K562 treated with DMSO at 1 percent for 4 hours (cell line): Measurements from ENCODE around the gene APOM. TPM values are rescaled to one million over a fixed set of nuclear protein-coding genes. Genes with fewer than 3 reads are reported as not detected.

Experiments used
- total RNA-seq: library from RNA; unstranded; fragments of 300-600 nt; gene quantifications from 2 replicates; pipeline ENCODE4 v1.2.3, GENCODE V29; 2022; ENCODE audit not compliant: insufficient read depth

APOM gene
- 8.4 and 11.2 TPM in 2 replicates for total RNA-seq

GRCh38 chr6:31655349-31656237 is at the start of gene APOM:
APOM (plus strand) TSS chr6:31655894; CDS start chr6:31655967, 73 bp downstream.

GRCh38 chr6:31614684-31615578 is 40.8 kb upstream of the APOM start, which contains the start of gene AIF1:
AIF1 (plus strand) TSS chr6:31615234; CDS start chr6:31615330, 96 bp downstream.

GRCh38 chr6:31620586-31621319 is 34.9 kb upstream of the APOM start, which contains the start of gene PRRC2A:
PRRC2A (plus strand) TSS chr6:31620715; CDS start chr6:31622790, 2,075 bp downstream.

GRCh38 chr6:31660381-31661261 is 4.9 kb downstream of the APOM start, which contains the start of gene C6orf47:
C6orf47 (minus strand) TSS chr6:31660778; CDS start chr6:31659947, 831 bp downstream.

DNA sequence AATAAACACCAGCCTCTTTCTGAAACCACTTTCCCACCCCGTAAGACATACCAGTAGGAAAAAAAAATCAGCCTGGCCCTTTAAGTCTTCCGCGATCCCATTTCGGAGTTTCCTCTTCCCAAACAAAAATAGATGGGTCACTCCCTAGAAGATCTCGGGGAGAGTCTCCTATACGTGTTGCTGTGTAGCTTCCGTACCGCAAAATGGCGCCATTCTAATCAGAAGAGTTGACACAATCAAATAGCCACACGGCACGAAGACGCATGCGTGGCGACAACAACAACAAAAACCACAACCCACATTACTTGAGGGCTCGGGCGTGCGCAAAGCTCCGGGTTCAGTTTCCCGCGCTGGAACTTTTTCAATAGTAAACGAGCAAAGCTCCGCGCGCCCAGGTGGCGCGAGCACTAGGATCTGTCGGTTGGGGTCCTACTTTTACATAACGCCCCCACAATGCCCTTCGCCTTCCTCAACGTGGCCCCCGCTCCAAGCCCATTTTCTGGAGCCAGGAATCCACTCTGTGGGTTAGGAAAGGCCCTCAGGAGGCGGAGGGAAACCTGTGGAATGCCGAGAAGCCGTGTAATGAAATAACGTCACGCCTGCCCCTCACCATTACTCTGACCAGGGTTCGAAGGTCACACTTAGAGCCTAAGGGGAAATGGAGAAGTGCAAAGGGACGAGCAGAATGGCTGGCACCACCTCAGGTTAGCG is 9.3 kb downstream of the APOM start, which contains the start of gene GPANK1:
TSS of gene GPANK1 (minus strand) at position 208 of the 711 bp plus-strand sequence. CDS start 519 bp downstream, outside the sequence.

DNA sequence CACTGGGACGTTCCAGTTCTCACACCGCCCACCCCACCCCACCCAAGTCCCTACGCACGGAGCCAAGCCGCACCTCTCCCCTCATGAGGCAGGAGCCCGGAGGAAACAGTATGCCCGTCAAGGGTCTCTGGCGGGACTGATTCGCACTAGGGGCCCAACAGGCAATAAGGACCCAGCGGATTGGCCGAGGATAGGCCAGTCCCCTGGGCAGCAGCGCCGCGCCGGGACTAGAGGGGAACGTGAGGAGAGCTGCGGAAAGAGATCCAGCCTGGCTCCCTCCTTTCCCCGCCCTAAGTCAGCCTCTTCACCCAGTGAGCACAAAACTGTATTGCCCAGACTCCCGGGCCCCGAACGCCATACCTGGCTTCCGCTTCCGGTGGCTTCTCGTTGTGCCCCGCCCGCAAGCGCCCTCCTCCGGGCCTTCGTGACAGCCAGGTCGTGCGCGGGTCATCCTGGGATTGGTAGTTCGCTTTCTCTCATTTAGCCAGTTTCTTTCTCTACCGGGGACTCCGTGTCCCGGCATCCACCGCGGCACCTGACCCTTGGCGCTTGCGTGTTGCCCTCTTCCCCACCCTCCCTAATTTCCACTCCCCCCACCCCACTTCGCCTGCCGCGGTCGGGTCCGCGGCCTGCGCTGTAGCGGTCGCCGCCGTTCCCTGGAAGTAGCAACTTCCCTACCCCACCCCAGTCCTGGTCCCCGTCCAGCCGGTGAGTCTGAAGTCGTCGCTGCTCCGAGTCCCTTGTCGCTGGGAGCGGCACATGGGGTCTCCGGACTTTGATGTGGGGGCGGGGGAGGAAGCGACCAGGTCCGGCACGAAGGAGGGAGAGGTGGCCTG is 10.0 kb downstream of the APOM start, which contains the start of gene CSNK2B:
TSS of gene CSNK2B (plus strand) at position 580 of the 836 bp plus-strand sequence. CDS start 752 bp downstream, outside the sequence.

GRCh38 chr6:31669676-31670075 is 14.0 kb downstream of the APOM start, which contains the start of gene LY6G5B:
LY6G5B (plus strand) TSS chr6:31669976; CDS start chr6:31670951, 975 bp downstream.

GRCh38 chr6:31680226-31681134 is 24.8 kb downstream of the APOM start, which contains the start of gene LY6G5C:
LY6G5C (minus strand) TSS chr6:31681067; CDS start chr6:31680373, 694 bp downstream.

GRCh38 chr6:31702819-31703716 is 47.4 kb downstream of the APOM start, which contains the start of gene ABHD16A:
ABHD16A (minus strand) TSS chr6:31703324; CDS start chr6:31703281, 43 bp downstream.

GRCh38 chr6:31706599-31706998 is 50.9 kb downstream of the APOM start, which contains the start of gene LY6G6F:
LY6G6F (plus strand) TSS chr6:31706866; CDS start chr6:31706907, 41 bp downstream.

Other genes starting within 250 kb of the APOM start
- gene MICB, start 157.7 kb upstream of the APOM start, total RNA-seq = 20.6 and 25.7 TPM in 2 replicates
- not detected in 2 replicates for gene MCCD1, start 126.9 kb upstream of the APOM start, total RNA-seq
- gene DDX39B, start 113.9 kb upstream of the APOM start, total RNA-seq = 175 and 204 TPM in 2 replicates
- gene ATP6V1G2, start 109.3 kb upstream of the APOM start, total RNA-seq = not detected in 2 replicates
- gene NFKBIL1, start 108.3 kb upstream of the APOM start, total RNA-seq = 54.0 and 55.3 TPM in 2 replicates
- not detected in 2 replicates for gene LTA, start 83.6 kb upstream of the APOM start, total RNA-seq
- gene TNF, start 80.3 kb upstream of the APOM start, total RNA-seq = 0.39 TPM in 1 of 2 replicates, not detected in the other
- not detected in 2 replicates for gene LTB, start 73.5 kb upstream of the APOM start, total RNA-seq
- 8.0 and 9.8 TPM in 2 replicates for gene LST1, start 69.6 kb upstream of the APOM start, total RNA-seq
- gene NCR3, start 62.9 kb upstream of the APOM start, total RNA-seq = 1.7 TPM in 1 of 2 replicates, not detected in the other
- 26.7 and 27.1 TPM in 2 replicates for gene AIF1, start 40.7 kb upstream of the APOM start, total RNA-seq
- gene PRRC2A, start 35.2 kb upstream of the APOM start, total RNA-seq = 185 and 248 TPM in 2 replicates
- gene BAG6, start 3.2 kb upstream of the APOM start, total RNA-seq = 380 and 409 TPM in 2 replicates
- gene C6orf47, start 4.9 kb downstream of the APOM start, total RNA-seq = 17.7 and 18.6 TPM in 2 replicates
- gene GPANK1, start 9.1 kb downstream of the APOM start, total RNA-seq = 23.4 and 36.8 TPM in 2 replicates
- 613 and 654 TPM in 2 replicates for gene CSNK2B, start 10.2 kb downstream of the APOM start, total RNA-seq
- gene LY6G5B, start 14.1 kb downstream of the APOM start, total RNA-seq = 5.0 and 12.4 TPM in 2 replicates
- gene LY6G5C, start 25.2 kb downstream of the APOM start, total RNA-seq = 3.4 TPM in 1 of 2 replicates, not detected in the other
- gene ABHD16A, start 47.4 kb downstream of the APOM start, total RNA-seq = 91.1 and 99.5 TPM in 2 replicates
- not detected in 2 replicates for gene LY6G6F, start 51.0 kb downstream of the APOM start, total RNA-seq
- not detected in 2 replicates for gene LY6G6D, start 59.5 kb downstream of the APOM start, total RNA-seq
- not detected in 2 replicates for gene LY6G6C, start 65.9 kb downstream of the APOM start, total RNA-seq
- 0.51 TPM in 1 of 2 replicates, not detected in the other for gene MPIG6B, start 67.5 kb downstream of the APOM start, total RNA-seq
- 66.8 and 75.1 TPM in 2 replicates for gene DDAH2, start 73.4 kb downstream of the APOM start, total RNA-seq
- 1,213 and 1,370 TPM in 2 replicates for gene CLIC1, start 80.6 kb downstream of the APOM start, total RNA-seq
- 22.0 and 30.3 TPM in 2 replicates for gene MSH5, start 84.1 kb downstream of the APOM start, total RNA-seq
- 2.6 and 8.2 TPM in 2 replicates for gene SAPCD1, start 106.8 kb downstream of the APOM start, total RNA-seq
- gene VWA7, start 121.4 kb downstream of the APOM start, total RNA-seq = 5.4 and 5.6 TPM in 2 replicates
- gene VARS1, start 139.9 kb downstream of the APOM start, total RNA-seq = 147 and 165 TPM in 2 replicates
- 139 and 155 TPM in 2 replicates for gene LSM2, start 151.1 kb downstream of the APOM start, total RNA-seq
- gene HSPA1L, start 159.4 kb downstream of the APOM start, total RNA-seq = 2.5 and 2.8 TPM in 2 replicates
- gene HSPA1A, start 159.6 kb downstream of the APOM start, total RNA-seq = 641 and 912 TPM in 2 replicates
- gene HSPA1B, start 171.8 kb downstream of the APOM start, total RNA-seq = 595 and 769 TPM in 2 replicates
- 232 TPM in 2 replicates for gene NEU1, start 206.9 kb downstream of the APOM start, total RNA-seq
- gene SLC44A4, start 223.1 kb downstream of the APOM start, total RNA-seq = 12.7 and 13.4 TPM in 2 replicates
- 61.5 and 78.2 TPM in 2 replicates for gene EHMT2, start 241.8 kb downstream of the APOM start, total RNA-seq
- 6.4 and 10.3 TPM in 2 replicates for gene ZBTB12, start 246.2 kb downstream of the APOM start, total RNA-seq